H1 (cell line): ENCODE results near the gene ENDOD1. TPM values are rescaled to one million over a fixed set of nuclear protein-coding genes. Genes with fewer than 3 reads are reported as not detected.

Experiments
- CTCF ChIA-PET: fragments of 300-600 bp; sonication (Branson Sonifier 250); formaldehyde crosslinking; loops from one replicate; lab custom pipeline; 2021; ENCODE audit not compliant: partially characterized antibody; lab: Charles Lee
- POLR2A ChIA-PET: fragments of 300-600 bp; sonication (Branson Sonifier 250); formaldehyde crosslinking; loops from one replicate; lab custom pipeline; 2021; ENCODE audit warnings: inconsistent platforms; ENCODE audit not compliant: partially characterized antibody; lab: Charles Lee
- DNase-seq, 2 experiments: peaks; one replicate each; pipeline versions ENCODE4 v3.0.0 to v3.0.0-alpha.2; 2010 to 2022; ENCODE audit warnings: low spot score in 2 of 2, low read depth in 1 of 2, mixed read lengths in 1 of 2
- FAIRE-seq: peaks from 2 replicates; lab custom pipeline; 2011; peaks lifted over from hg19 to GRCh38; lab: Jason Lieb, UNC
- H2AFZ ChIP-seq: 2 replicates; pipeline ENCODE4 v1.8.1; 2012; ENCODE audit warnings: low read length, inconsistent platforms
- H2AK5ac ChIP-seq: 2 replicates; pipeline ENCODE4 v1.6.1; 2013; ENCODE audit warnings: low read depth, low read length
- H2BK120ac ChIP-seq: replicated peaks from 2 replicates; pipeline ENCODE3; 2013; ENCODE audit warnings: low read depth, low read length, inconsistent platforms
- H2BK12ac ChIP-seq: 2 replicates; pipeline ENCODE4 v1.6.1; 2013; ENCODE audit warnings: low read depth, low read length
- H2BK15ac ChIP-seq: 2 replicates; pipeline ENCODE4 v1.6.1; 2013; ENCODE audit warnings: low read length
- H2BK20ac ChIP-seq: 2 replicates; pipeline ENCODE4 v1.6.1; 2013; ENCODE audit warnings: low read length
- H2BK5ac ChIP-seq: 2 replicates; pipeline ENCODE4 v1.6.1; 2013; ENCODE audit warnings: low read depth, low read length
- H3K14ac ChIP-seq: 2 replicates; pipeline ENCODE4 v1.6.1; 2013; ENCODE audit warnings: inconsistent platforms; ENCODE audit not compliant: insufficient read length
- H3K18ac ChIP-seq: 2 replicates; pipeline ENCODE4 v1.6.1; 2013; ENCODE audit warnings: low read length; ENCODE audit errors: extremely low read depth
- H3K23ac ChIP-seq: 2 replicates; pipeline ENCODE4 v1.6.1; 2013; ENCODE audit warnings: inconsistent platforms; ENCODE audit not compliant: insufficient read length
- H3K23me2 ChIP-seq: 2 replicates; pipeline ENCODE4 v1.6.1; 2013; ENCODE audit warnings: low read depth, low read length
- H3K27ac ChIP-seq: 2 replicates; pipeline ENCODE4 v1.6.1; 2011; ENCODE audit warnings: low read depth, low read length, inconsistent platforms
- H3K27me3 ChIP-seq, 4 experiments: replicated peaks in 1 of 4; 1 replicate in 1 of 4; 2 replicates in 3 of 4; pipeline versions ENCODE4 v1.6.1 to v1.8.1; 2011 to 2013; ENCODE audit warnings: low read length in 3 of 4, mild to moderate bottlenecking in 3 of 4, inconsistent platforms in 2 of 4, mixed read lengths in 2 of 4, moderate library complexity in 1 of 4; ENCODE audit not compliant: control insufficient read depth in 3 of 4, insufficient read depth in 3 of 4; ENCODE audit errors: extremely low read depth in 1 of 4
- H3K36me3 ChIP-seq, 4 experiments: 2 replicates each; pipeline versions ENCODE4 v1.6.1 to v1.8.1; 2011 to 2013; ENCODE audit warnings: mild to moderate bottlenecking in 4 of 4, low read length in 3 of 4, moderate library complexity in 2 of 4, control low read depth in 1 of 4, inconsistent platforms in 1 of 4; ENCODE audit not compliant: insufficient read depth in 4 of 4, control insufficient read depth in 2 of 4
- H3K4ac ChIP-seq: replicated peaks from 2 replicates; pipeline ENCODE3; 2013; ENCODE audit warnings: low read length, low read depth, mixed read lengths, inconsistent platforms; ENCODE audit not compliant: insufficient read length
- H3K4me1 ChIP-seq, 4 experiments: replicated peaks in 1 of 4; 1 replicate in 1 of 4; 2 replicates in 3 of 4; pipeline versions ENCODE4 v1.6.1 to v1.8.1; 2011 to 2013; ENCODE audit warnings: low read length in 3 of 4, inconsistent platforms in 2 of 4, mixed read lengths in 1 of 4; ENCODE audit not compliant: insufficient read depth in 4 of 4, control insufficient read depth in 3 of 4
- H3K4me2 ChIP-seq, 2 experiments: 2 replicates each; pipeline versions ENCODE4 v1.6.1 to v1.8.1; 2011 to 2013; ENCODE audit warnings: low read depth in 2 of 2, low read length in 2 of 2, control low read depth in 1 of 2, inconsistent platforms in 1 of 2, mild to moderate bottlenecking in 1 of 2; ENCODE audit not compliant: insufficient read depth in 1 of 2
- H3K4me3 ChIP-seq, 4 experiments: fragments of 200-600, 300-600 bp in 1 of 4; sonication (generic), shearing (Covaris generic), sonication (Bioruptor Twin) in 1 of 4; 2 replicates each; pipeline versions ENCODE4 v1.5.1 to v1.8.1; 2011 to 2016; ENCODE audit warnings: low read length in 4 of 4, low read depth in 3 of 4, control low read depth in 2 of 4, inconsistent platforms in 2 of 4, mild to moderate bottlenecking in 2 of 4, mixed read lengths in 1 of 4, moderate library complexity in 1 of 4; ENCODE audit not compliant: insufficient read depth in 2 of 4; ENCODE audit errors: extremely low read depth in 1 of 4
- H3K56ac ChIP-seq: replicated peaks from 2 replicates; pipeline ENCODE3; 2013; ENCODE audit warnings: low read depth, mild to moderate bottlenecking, mixed read lengths, low read length, inconsistent platforms; ENCODE audit not compliant: insufficient read length
- H3K79me1 ChIP-seq: 2 replicates; pipeline ENCODE4 v1.6.1; 2013; ENCODE audit warnings: low read depth, low read length, control low read depth
- H3K79me2 ChIP-seq, 2 experiments: 2 replicates each; pipeline versions ENCODE4 v1.6.1 to v1.8.1; 2012 to 2013; ENCODE audit warnings: low read length in 2 of 2, mild to moderate bottlenecking in 2 of 2, inconsistent platforms in 1 of 2; ENCODE audit not compliant: insufficient read depth in 2 of 2, control insufficient read depth in 1 of 2
- H3K9ac ChIP-seq, 4 experiments: replicated peaks in 1 of 4; 1 replicate in 1 of 4; 2 replicates in 3 of 4; pipeline versions ENCODE4 v1.6.1 to v1.8.1; 2011 to 2013; ENCODE audit warnings: low read depth in 3 of 4, low read length in 3 of 4, control low read depth in 2 of 4, mild to moderate bottlenecking in 2 of 4, moderate library complexity in 2 of 4, inconsistent platforms in 1 of 4; ENCODE audit errors: extremely low read depth in 1 of 4
- H3K9me3 ChIP-seq, 2 experiments: 2 replicates each; pipeline versions ENCODE4 v1.6.1 to v1.8.1; 2012 to 2013; ENCODE audit warnings: mild to moderate bottlenecking in 2 of 2, moderate library complexity in 2 of 2, control low read depth in 1 of 2, inconsistent platforms in 1 of 2, low read depth in 1 of 2, low read length in 1 of 2, mixed read lengths in 1 of 2; ENCODE audit not compliant: insufficient read depth in 2 of 2
- H4K20me1 ChIP-seq, 2 experiments: replicated peaks in 1 of 2; 2 replicates each; pipeline versions ENCODE3 to v1.8.1; 2011 to 2013; ENCODE audit warnings: inconsistent platforms in 2 of 2, low read length in 2 of 2, mild to moderate bottlenecking in 1 of 2; ENCODE audit not compliant: insufficient read depth in 2 of 2, control insufficient read depth in 1 of 2
- H4K5ac ChIP-seq: 2 replicates; pipeline ENCODE4 v1.6.1; 2013; ENCODE audit warnings: low read length, low read depth, mixed read lengths, inconsistent platforms; ENCODE audit not compliant: insufficient read length
- H4K8ac ChIP-seq: 2 replicates; pipeline ENCODE4 v1.8.0; 2013; ENCODE audit warnings: mild to moderate bottlenecking, moderate library complexity, low read length, inconsistent platforms; ENCODE audit not compliant: insufficient read depth; ENCODE audit errors: extremely low read depth
- H4K91ac ChIP-seq: replicated peaks from 2 replicates; pipeline ENCODE3; 2013; ENCODE audit warnings: low read length, mixed read lengths, inconsistent platforms; ENCODE audit not compliant: insufficient read length
- ASH2L ChIP-seq: fragments of 200-600, 300-600 bp; sonication (generic); IDR thresholded peaks from one replicate; pipeline ENCODE4 v1.7.1; 2017; ENCODE audit warnings: low read length
- BCL11A ChIP-seq, 2 experiments: IDR thresholded peaks; one replicate each; pipeline ENCODE4 v1.6.1; 2011; ENCODE audit warnings: low read depth in 2 of 2, low read length in 2 of 2, mild to moderate bottlenecking in 2 of 2
- BRCA1 ChIP-seq: IDR thresholded peaks from 2 replicates; pipeline ENCODE4 v1.6.1; 2012; ENCODE audit warnings: low read depth, low read length, improper control_type of control experiment
- CEBPB ChIP-seq: IDR thresholded peaks from 2 replicates; pipeline ENCODE4 v1.6.1; 2012; ENCODE audit warnings: low read depth, low read length
- EGR1 ChIP-seq: IDR thresholded peaks from 2 replicates; pipeline ENCODE4 v1.6.1; 2011; ENCODE audit warnings: low read depth, low read length, borderline replicate concordance
- GTF2F1 ChIP-seq: IDR thresholded peaks from 2 replicates; pipeline ENCODE4 v1.6.1; 2012; ENCODE audit warnings: low read depth, low read length, improper control_type of control experiment, borderline replicate concordance
- KDM1A ChIP-seq: fragments of 200-600, 300-600 bp; sonication (generic); IDR thresholded peaks from 2 replicates; pipeline ENCODE4 v1.7.1; 2016; ENCODE audit warnings: mild to moderate bottlenecking, low read length, borderline replicate concordance
- POLR2AphosphoS5 ChIP-seq: IDR thresholded peaks from 2 replicates; pipeline ENCODE4 v1.6.1; 2011; ENCODE audit warnings: low read depth, low read length
- SIX5 ChIP-seq: IDR thresholded peaks from 2 replicates; pipeline ENCODE4 v1.6.1; 2011; ENCODE audit warnings: mild to moderate bottlenecking, low read depth, low read length
- SP4 ChIP-seq: IDR thresholded peaks from 2 replicates; pipeline ENCODE4 v1.6.1; 2012; ENCODE audit warnings: low read length, inconsistent platforms
- SUZ12 ChIP-seq: fragments of 200-600 bp; sonication (generic); IDR thresholded peaks from 2 replicates; pipeline ENCODE4 v1.6.1; 2012; ENCODE audit warnings: mild to moderate bottlenecking, inconsistent platforms, low read length, moderate library complexity, mixed read lengths
- USF2 ChIP-seq: IDR thresholded peaks from 2 replicates; pipeline ENCODE4 v1.6.1; 2011; ENCODE audit warnings: low read length, improper control_type of control experiment
- YY1 ChIP-seq: IDR thresholded peaks from 2 replicates; pipeline ENCODE4 v1.6.1; 2011; ENCODE audit warnings: low read depth, mild to moderate bottlenecking, low read length
- WGBS, 2 experiments: shearing (Covaris generic) in 1 of 2; methylation state at CpG; one replicate each; pipeline versions ENCODE4 v1.1.6 to v1.1.7; 2013 to 2015; ENCODE audit warnings: low lambda C conversion rate in 2 of 2, mixed read lengths in 2 of 2, inconsistent platforms in 1 of 2, low coverage in 1 of 2, missing lambda C conversion rate in 1 of 2; ENCODE audit not compliant: insufficient replicate concordance in 2 of 2, insufficient coverage in 1 of 2, insufficient read length in 1 of 2; ENCODE audit errors: extremely low coverage in 1 of 2, missing lambda C conversion rate in 1 of 2; 5-methylcytosine and 5-hydroxymethylcytosine counted together
- polyA plus RNA-seq, 7 experiments: library from polyadenylated mRNA; depleted of rRNA in 3 of 7; stranded (reverse) in 5 of 7; unstranded in 2 of 7; fragments of >200 nt in 5 of 7; fragments of 200-250 nt in 2 of 7; gene quantifications; 1 replicate in 5 of 7; 2 replicates in 1 of 7; 4 replicates in 1 of 7; pipeline versions ENCODE4 v1.2.1 to v1.2.3, GENCODE V29; 2011 to 2013; ENCODE audit warnings: missing spikeins in 2 of 7, mixed read lengths in 2 of 7
- total RNA-seq: library from RNA; stranded (reverse); fragmentation: NEBNext Ultra II Directional; extraction: Animal tissue kit (Norgen Biotek cat#: 25700); gene quantifications from 2 replicates; pipeline ENCODE4 v1.2.1, GENCODE V29; 2021

Gene ENDOD1
- total and polyA plus RNA-seq, 2 of the 8 experiments (the other 6 are each of a cell fraction or from before 2014, with no cell fraction given): 1.2 to 2.5 TPM

- H3K27me3 ChIP-seq: no peaks in the 10 kb centered on the region
- H3K79me2 ChIP-seq: peaks cover 0 to 2% of the 10 kb centered on the region in 2 experiments; a peak in 1 of 4 replicates
- no peaks in the 10 kb centered on the region for H3K36me3 ChIP-seq
- no peak overlapping the region for H3K14ac ChIP-seq
- DNase-seq (no peak), FAIRE-seq (no peak)
- 0 out of 2 replicates have a peak overlapping the region, but pooled peaks have one; percentile 2 for H2BK15ac ChIP-seq
- H4K20me1 ChIP-seq: peaks cover 0 to 2% of the 10 kb centered on the region in 2 experiments
- 1% methylated on average over 16 of the region's 16 CpGs; no CpG with 5 or more reads in 1 of the 2 experiments for WGBS, 2 experiments
- peak overlapping the region; percentile 81 for H4K91ac ChIP-seq
- H4K8ac ChIP-seq: peak overlapping the region; percentile 93; the same call in 1 of the 2 replicates
- H2BK20ac ChIP-seq: no peak overlapping the region
- H2AFZ ChIP-seq: peak overlapping the region; percentile 47
- H3K9me3 ChIP-seq: no peaks in the 10 kb centered on the region
- POLR2A ChIA-PET: interaction anchor here (0.6 to 5.7 kb wide), 28 partner anchors 9 to 1179 kb away, joined by 3 to 44 read pairs (median 4); partner anchors contain the start of genes AMOTL1, CEP57, CWC15 and ENDOD1
- H3K4me1 ChIP-seq: peaks cover 0 to 2% (median 0%) of the 10 kb centered on the region in 4 experiments; a peak in 2 of 7 replicates
- H3K9ac ChIP-seq: peak overlapping the region in 3 of 4 experiments; percentile 71 to 80 (median 80); a peak in 6 of 7 replicates
- H3K23me2 ChIP-seq: peaks cover 6% of the 10 kb centered on the region; the same call in 1 of the 2 replicates
- H3K4me3 ChIP-seq: peak overlapping the region; percentile 70 to 85 (median 72)
- no peak overlapping the region for H2AK5ac ChIP-seq
- H3K56ac ChIP-seq: peak overlapping the region; percentile 86
- no peaks in the 10 kb centered on the region for H3K79me1 ChIP-seq
- H2BK5ac ChIP-seq: no peak overlapping the region; the same call in 1 of the 2 replicates
- H3K27ac ChIP-seq: peak overlapping the region; percentile 62; the same call in 1 of the 2 replicates
- H3K23ac ChIP-seq: no peak overlapping the region
- H4K5ac ChIP-seq: peak overlapping the region; percentile 48
- H2BK120ac ChIP-seq: no peak overlapping the region
- peak overlapping the region; percentile 70 to 78 for H3K4me2 ChIP-seq
- H3K18ac ChIP-seq: peak overlapping the region; percentile 79
- peak overlapping the region; percentile 14 for H3K4ac ChIP-seq
- no peak overlapping the region; the same call in 1 of the 2 replicates for H2BK12ac ChIP-seq
- CTCF ChIA-PET: interaction anchor here (0.6 to 7.0 kb wide), 16 partner anchors 9 to 724 kb away, joined by 3 to 84 read pairs (median 4); partner anchors contain the start of genes CWC15, ENDOD1 and KDM4D
- TF ChIP-seq BRCA1 (no peak), GTF2F1 (no peak), SP4 (0 out of 2 replicates have a peak, but pooled peaks have one; percentile 58), YY1 (no peak), BCL11A (IDR thresholded peaks at IDR 0.05; ENCODE audit: low read depth in 2 of 2, low read length in 2 of 2) (no peak), SUZ12 (no peak), POLR2AphosphoS5 (no peak; the same call in 1 of the 2 replicates), SIX5 (no peak), ASH2L (no peak), EGR1 (no peak), CEBPB (no peak), KDM1A (no peak), USF2 (no peak)
Measured at GRCh38 chr11:95067841-95068219, 21.8 kb upstream of the ENDOD1 start.
